ENCODE measurements around the gene MPC2. TPM values are rescaled to one million over a fixed set of nuclear protein-coding genes. Genes with fewer than 3 reads are reported as not detected.

Gene MPC2
- total RNA-seq, 1 experiment from 2014 or later: 49.9 TPM

DNA sequence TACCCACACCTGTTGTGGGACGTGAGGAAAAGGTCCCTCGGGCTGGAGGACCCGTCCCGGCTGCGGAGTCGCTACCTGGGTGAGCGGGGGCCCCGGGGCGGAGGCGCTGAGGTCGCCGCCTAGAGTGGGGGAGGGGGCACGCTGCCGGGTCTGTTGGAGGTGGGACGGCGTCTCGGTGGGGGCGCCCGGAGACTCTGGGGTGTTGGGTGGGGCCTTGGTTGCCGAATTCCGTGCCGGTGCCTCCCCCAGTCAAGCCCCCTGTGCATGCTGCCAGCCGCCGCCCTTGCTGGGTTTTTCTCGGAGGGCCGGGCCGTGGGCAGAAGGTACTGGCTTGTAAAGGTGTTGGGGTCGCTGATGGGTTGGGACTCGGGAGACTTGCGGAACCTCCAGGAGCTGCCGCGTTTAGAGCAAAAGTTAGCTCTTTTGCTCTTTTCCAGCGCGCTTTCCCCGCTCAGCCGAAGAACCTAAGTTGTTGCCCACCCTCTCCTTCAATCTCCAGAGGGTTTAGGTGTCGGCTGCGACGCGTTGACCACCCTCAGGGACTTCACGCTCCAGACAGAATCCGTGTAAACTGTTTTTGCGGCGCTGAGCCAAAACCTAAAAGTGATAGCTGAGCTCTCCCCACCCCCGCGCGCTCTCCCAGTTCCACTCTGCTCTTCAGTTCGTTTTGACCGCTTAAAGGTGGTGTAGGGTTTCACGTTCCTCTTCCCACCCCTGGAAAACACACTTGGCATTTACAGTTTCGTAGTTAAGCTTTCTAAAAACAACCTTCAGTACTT is at the start of gene MPC2 (continued):
- TF ChIP-seq, protein P1, sequence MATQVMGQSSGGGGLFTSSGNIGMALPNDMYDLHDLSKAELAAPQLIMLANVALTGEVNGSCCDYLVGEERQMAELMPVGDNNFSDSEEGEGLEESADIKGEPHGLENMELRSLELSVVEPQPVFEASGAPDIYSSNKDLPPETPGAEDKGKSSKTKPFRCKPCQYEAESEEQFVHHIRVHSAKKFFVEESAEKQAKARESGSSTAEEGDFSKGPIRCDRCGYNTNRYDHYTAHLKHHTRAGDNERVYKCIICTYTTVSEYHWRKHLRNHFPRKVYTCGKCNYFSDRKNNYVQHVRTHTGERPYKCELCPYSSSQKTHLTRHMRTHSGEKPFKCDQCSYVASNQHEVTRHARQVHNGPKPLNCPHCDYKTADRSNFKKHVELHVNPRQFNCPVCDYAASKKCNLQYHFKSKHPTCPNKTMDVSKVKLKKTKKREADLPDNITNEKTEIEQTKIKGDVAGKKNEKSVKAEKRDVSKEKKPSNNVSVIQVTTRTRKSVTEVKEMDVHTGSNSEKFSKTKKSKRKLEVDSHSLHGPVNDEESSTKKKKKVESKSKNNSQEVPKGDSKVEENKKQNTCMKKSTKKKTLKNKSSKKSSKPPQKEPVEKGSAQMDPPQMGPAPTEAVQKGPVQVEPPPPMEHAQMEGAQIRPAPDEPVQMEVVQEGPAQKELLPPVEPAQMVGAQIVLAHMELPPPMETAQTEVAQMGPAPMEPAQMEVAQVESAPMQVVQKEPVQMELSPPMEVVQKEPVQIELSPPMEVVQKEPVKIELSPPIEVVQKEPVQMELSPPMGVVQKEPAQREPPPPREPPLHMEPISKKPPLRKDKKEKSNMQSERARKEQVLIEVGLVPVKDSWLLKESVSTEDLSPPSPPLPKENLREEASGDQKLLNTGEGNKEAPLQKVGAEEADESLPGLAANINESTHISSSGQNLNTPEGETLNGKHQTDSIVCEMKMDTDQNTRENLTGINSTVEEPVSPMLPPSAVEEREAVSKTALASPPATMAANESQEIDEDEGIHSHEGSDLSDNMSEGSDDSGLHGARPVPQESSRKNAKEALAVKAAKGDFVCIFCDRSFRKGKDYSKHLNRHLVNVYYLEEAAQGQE (IDR thresholded peaks at IDR 0.05; ENCODE audit: low read depth): no peak
- TF ChIP-seq ZFX (IDR thresholded peaks at IDR 0.05) (no peak), ZNF274 (IDR thresholded peaks at IDR 0.05; ENCODE audit: low read depth, low read length) (no peak), JUND (IDR thresholded peaks at IDR 0.05) (no peak), RAD21 (IDR thresholded peaks at IDR 0.05; ENCODE audit: low read depth) (no peak), EGR1 (IDR thresholded peaks at IDR 0.05; ENCODE audit: low read depth) (peak; percentile 86)

DNA sequence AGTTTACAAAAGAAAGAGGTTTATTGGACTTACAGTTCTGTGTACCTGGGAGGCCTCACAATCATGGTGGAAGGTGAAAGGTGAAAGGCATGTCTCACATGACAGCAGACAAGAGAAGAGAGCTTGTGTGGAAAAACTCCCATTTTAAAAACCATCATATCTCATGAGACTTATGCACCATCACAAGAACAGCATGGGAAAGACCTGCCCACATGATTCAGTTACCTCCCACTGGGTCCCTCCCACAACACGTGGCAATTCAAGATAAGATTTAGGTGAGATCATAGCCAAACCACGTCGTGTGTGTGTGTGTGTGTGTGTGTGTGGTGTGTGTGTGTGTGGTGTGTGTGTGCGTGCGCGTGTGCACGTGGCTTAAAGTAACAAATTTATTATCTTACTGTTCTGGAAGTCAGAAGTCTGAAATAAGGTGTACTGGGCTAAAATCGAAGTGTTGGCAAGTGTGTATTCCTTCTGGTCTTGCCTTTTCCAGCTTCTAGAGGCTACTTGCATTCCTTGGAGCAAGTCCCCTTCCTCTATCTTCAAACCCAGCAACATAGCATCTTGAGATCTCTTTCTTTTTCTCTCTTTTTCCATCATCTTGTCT is 48.1 kb upstream of the MPC2 start:
- Histone ChIP-seq H2AFZ (ENCODE audit: low read depth, low read length, poor library complexity, severe bottlenecking) (no peak overlapping the region), H3K4me1 (ENCODE audit: control insufficient read depth in 1 of 2, insufficient read depth in 2 of 2, low read length in 2 of 2) (0 out of 4 replicates have a peak, but pooled peaks cover 0 to 6% of the 10 kb centered on the region in 2 experiments), H3K9me2 (ENCODE audit: insufficient read depth) (no peaks in the 10 kb centered on the region), H3K4me3 (replicated peaks in 1 of 2; ENCODE audit: low read depth in 1 of 2, low read length in 2 of 2) (no peak overlapping the region), H3K27ac (ENCODE audit: low read depth, low read length) (no peak overlapping the region), H3K79me2 (ENCODE audit: insufficient read depth, low read length) (peaks cover 6% of the 10 kb centered on the region; the same call in 1 of the 2 replicates), H3K4me2 (ENCODE audit: low read length) (no peak overlapping the region), H3K9ac (ENCODE audit: low read length) (no peak overlapping the region), H4K20me1 (ENCODE audit: insufficient read depth) (no peaks in the 10 kb centered on the region), H3K36me3 (ENCODE audit: control insufficient read depth in 1 of 2, insufficient read depth in 2 of 2, low read length in 2 of 2) (no peaks in the 10 kb centered on the region), H3K9me3 (ENCODE audit: control insufficient read depth in 1 of 2, insufficient read depth in 1 of 2, low read depth in 1 of 2, low read length in 2 of 2) (no peaks in the 10 kb centered on the region), H3K27me3 (ENCODE audit: insufficient read depth, low read length) (no peaks in the 10 kb centered on the region)
- ChIA-PET CTCF (no interaction called here), RAD21 (ENCODE audit: low non-redundant PET in 1 of 2, low total read pairs in 2 of 2, uncharacterized antibody in 2 of 2, unreplicated experiment in 2 of 2) (no interaction called here), POLR2A (no interaction called here)
- intact Hi-C loops (cut with micrococcal nuclease): no loop called here
- no TSS peak for BruUV-seq (replicated peaks)
- ATAC-seq (no peak), DNase-seq (ENCODE audit: low read depth, low spot score) (no peak)
- TF ChIP-seq ELF1 (IDR thresholded peaks at IDR 0.05; ENCODE audit: borderline replicate concordance, low read depth) (no peak), POLR2AphosphoS5 (IDR thresholded peaks at IDR 0.05; ENCODE audit: low read depth, low read length) (no peak), ZNF274 (IDR thresholded peaks at IDR 0.05; ENCODE audit: low read depth, low read length) (no peak), CBX3 (IDR thresholded peaks at IDR 0.05; ENCODE audit: low read depth) (no peak), SP1 (IDR thresholded peaks at IDR 0.05; ENCODE audit: low read depth) (no peak), SIN3A (IDR thresholded peaks at IDR 0.05; ENCODE audit: low read depth) (no peak), TCF7L2 (IDR thresholded peaks at IDR 0.05; ENCODE audit: borderline replicate concordance, extremely low read depth, insufficient read depth, insufficient read length) (no peak), SRF (IDR thresholded peaks at IDR 0.05; ENCODE audit: low read depth) (no peak), EZH2phosphoT487 (IDR thresholded peaks at IDR 0.05; ENCODE audit: borderline replicate concordance) (no peak), EGR1 (IDR thresholded peaks at IDR 0.05; ENCODE audit: low read depth) (no peak)
- TF ChIP-seq, protein P1 (IDR thresholded peaks at IDR 0.05; ENCODE audit: low read depth): no peak

Measured in HCT116 (cell line).